ENCODE data around the gene MBNL1.

DNA sequence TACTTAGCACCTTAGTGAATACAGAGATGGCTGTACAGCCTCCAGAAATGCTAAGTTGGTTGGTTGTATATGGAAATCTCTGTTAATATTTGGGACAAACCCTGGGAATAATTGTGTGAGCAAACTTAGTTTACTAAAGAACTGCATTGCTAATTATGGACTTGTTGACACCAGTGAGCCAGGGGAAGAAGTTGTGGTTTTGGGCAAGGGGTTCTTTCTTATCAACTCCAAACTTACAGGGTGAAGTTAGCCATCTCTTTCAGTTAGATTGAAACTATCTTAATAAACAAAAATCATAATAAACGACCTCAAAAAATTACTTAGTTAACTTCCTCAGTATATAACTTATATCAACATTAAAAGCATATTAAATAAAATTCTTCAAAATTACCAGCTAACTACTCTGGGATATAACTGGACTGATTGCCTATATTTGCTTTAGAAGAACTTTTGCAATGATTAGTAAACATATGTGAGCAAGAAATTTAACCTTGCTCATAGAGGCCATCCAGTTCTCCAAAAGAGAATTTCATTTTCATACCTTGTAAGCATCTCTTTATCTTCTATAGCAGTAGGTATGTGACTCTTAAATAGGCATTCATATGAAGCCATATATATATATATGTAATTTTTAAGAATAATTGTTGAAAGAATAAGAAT, 24.7 kb downstream of the MBNL1 start:
- TF ChIP-seq, protein P1, sequence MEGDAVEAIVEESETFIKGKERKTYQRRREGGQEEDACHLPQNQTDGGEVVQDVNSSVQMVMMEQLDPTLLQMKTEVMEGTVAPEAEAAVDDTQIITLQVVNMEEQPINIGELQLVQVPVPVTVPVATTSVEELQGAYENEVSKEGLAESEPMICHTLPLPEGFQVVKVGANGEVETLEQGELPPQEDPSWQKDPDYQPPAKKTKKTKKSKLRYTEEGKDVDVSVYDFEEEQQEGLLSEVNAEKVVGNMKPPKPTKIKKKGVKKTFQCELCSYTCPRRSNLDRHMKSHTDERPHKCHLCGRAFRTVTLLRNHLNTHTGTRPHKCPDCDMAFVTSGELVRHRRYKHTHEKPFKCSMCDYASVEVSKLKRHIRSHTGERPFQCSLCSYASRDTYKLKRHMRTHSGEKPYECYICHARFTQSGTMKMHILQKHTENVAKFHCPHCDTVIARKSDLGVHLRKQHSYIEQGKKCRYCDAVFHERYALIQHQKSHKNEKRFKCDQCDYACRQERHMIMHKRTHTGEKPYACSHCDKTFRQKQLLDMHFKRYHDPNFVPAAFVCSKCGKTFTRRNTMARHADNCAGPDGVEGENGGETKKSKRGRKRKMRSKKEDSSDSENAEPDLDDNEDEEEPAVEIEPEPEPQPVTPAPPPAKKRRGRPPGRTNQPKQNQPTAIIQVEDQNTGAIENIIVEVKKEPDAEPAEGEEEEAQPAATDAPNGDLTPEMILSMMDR (IDR thresholded peaks at IDR 0.05), result no peak
- no peak for TF ChIP-seq POLR2A (IDR thresholded peaks at IDR 0.05)
